LNCaP clone FGC (cell line): ENCODE data around the gene PHLPP2.
A peak's percentile ranks its signal among the peaks of the same experiment; 100 is the strongest.

Experiments used
- DNase-seq: peaks from one replicate; pipeline ENCODE4 v3.0.0-alpha.2; 2011; ENCODE audit warnings: low read depth
- H3K4me3 ChIP-seq: 2 replicates; pipeline ENCODE4 v1.5.1; 2011; ENCODE audit warnings: mild to moderate bottlenecking, low read depth, low read length, control low read depth
- TF ChIP-seq, protein P1 (sequence below): IDR thresholded peaks from 2 replicates; pipeline ENCODE4 v1.5.1; 2012; ENCODE audit warnings: mild to moderate bottlenecking; ENCODE audit not compliant: control insufficient read depth, insufficient read depth; ENCODE audit errors: extremely low read depth

Gene PHLPP2

DNA sequence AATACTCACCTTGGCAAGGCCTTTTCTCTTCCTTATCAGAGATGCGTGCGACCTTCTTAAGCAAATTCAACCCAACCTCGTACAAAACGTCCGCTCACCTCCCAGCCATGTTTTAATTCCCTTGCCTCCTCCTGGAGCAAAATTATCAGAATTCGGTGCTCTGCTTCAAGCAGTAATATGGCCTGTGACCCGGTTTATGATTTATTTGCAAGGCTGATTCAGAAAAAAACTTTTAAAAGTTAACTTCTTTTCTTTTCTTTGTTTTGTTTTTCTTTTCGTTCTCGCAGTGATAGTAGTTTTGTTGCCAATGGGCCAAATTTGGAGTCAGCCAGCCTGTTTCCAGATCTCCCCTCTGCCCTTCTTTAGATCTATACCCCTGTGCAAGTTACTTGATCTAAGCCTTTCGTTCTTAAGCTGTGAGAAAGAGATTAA is at the start of gene PHLPP2:
Gene PHLPP2 (minus strand): TSS at position 382 of the 432 bp plus-strand sequence. CDS start 9,906 bp downstream, outside the sequence.
- no peak for DNase-seq
- peak within 1 kb of the TSS; percentile 74 for H3K4me3 ChIP-seq
- TF ChIP-seq, protein P1, sequence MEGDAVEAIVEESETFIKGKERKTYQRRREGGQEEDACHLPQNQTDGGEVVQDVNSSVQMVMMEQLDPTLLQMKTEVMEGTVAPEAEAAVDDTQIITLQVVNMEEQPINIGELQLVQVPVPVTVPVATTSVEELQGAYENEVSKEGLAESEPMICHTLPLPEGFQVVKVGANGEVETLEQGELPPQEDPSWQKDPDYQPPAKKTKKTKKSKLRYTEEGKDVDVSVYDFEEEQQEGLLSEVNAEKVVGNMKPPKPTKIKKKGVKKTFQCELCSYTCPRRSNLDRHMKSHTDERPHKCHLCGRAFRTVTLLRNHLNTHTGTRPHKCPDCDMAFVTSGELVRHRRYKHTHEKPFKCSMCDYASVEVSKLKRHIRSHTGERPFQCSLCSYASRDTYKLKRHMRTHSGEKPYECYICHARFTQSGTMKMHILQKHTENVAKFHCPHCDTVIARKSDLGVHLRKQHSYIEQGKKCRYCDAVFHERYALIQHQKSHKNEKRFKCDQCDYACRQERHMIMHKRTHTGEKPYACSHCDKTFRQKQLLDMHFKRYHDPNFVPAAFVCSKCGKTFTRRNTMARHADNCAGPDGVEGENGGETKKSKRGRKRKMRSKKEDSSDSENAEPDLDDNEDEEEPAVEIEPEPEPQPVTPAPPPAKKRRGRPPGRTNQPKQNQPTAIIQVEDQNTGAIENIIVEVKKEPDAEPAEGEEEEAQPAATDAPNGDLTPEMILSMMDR, result no peak

- TF ChIP-seq, protein P1, result no peak
- peak; percentile 31 for DNase-seq
- H3K4me3 ChIP-seq, result no peak overlapping the region
These were observed 47.1 kb upstream of the PHLPP2 start for GRCh38 chr16:71771571-71771970.

DNA sequence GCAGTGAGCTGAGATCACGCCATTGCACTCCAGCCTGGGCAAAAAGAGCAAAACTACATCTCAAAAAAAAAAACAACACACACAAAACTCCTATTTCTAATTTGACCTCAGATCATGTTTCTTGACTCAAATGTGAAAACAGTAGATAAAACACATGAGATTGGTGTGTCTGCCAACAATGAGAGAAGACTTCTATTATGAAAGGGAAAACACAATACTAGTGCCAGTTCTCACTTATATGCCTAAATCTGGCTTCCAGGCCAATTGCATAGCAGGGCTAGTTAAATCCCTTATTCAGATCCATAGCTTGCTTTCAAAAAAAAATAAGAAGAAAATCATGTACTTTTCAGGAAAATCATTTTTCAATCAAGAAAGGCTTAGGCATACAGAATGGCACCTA is 44.7 kb upstream of the PHLPP2 start:
- no peak overlapping the region for H3K4me3 ChIP-seq
- DNase-seq, result no peak
- TF ChIP-seq, protein P1, result no peak

GRCh38 chr16:71767060-71767900 is 42.8 kb upstream of the PHLPP2 start:
- H3K4me3 ChIP-seq, result no peak overlapping the region
- TF ChIP-seq, protein P1, result no peak
- no peak for DNase-seq

- TF ChIP-seq, protein P1, result no peak
- no peak overlapping the region for H3K4me3 ChIP-seq
- DNase-seq, result no peak
These were observed 37.7 kb upstream of the PHLPP2 start for GRCh38 chr16:71762186-71762585.

- no peak for DNase-seq
- H3K4me3 ChIP-seq, result no peak overlapping the region
- TF ChIP-seq, protein P1, result no peak
These were observed 36.6 kb upstream of the PHLPP2 start for GRCh38 chr16:71761097-71761496.

DNA sequence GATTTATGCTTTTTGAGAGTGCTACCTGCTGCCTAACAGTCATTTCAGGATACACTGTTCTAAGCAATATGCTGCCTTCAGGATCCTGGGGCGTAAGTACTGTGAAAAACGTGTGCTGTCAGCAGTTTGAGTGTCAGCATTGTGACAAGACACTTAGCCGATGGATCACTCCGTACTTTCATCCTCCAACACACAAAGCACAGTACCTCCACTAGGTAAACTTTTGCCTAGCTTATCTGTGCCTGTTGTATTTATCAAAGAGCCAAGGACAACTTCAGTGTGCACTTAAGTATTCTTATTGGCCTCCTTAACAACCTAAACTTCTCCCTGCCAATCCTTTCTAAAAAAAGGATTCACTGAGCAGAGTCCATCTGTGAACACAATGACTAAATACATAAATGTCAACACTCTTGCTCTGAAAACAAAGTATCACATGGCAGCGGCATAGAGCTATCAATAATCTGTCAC is 33.8 kb upstream of the PHLPP2 start:
- H3K4me3 ChIP-seq, result no peak overlapping the region
- TF ChIP-seq, protein P1, result no peak
- DNase-seq, result peak; percentile 81
